Right lobe of liver (tissue), 6 donors: ENCODE results near the gene CRAT. TPM values are rescaled to one million over a fixed set of nuclear protein-coding genes. Genes with fewer than 3 reads are reported as not detected.

Source experiments
- ATAC-seq, 4 donors: fragments of 200-7000 bp; cut with Tn5 transposase; one replicate each; pipeline ENCODE4 v1.9.1; 2020; ENCODE audit warnings: mild to moderate bottlenecking in 4 of 4, moderate library complexity in 4 of 4
- DNase-seq, 3 donors: peaks; one replicate each; pipeline ENCODE4 v3.0.0-alpha.2; 2020
- H3K27ac ChIP-seq, 3 donors: fragments of 200-600 bp; one replicate each; pipeline ENCODE4 v1.8.0; 2022
- H3K27me3 ChIP-seq, 2 donors: fragments of 200-600 bp; one replicate each; pipeline ENCODE4 v1.8.0; 2022
- H3K36me3 ChIP-seq, 4 donors: fragments of 200-600 bp; sonication (generic) in 1 of 4; one replicate each; pipeline versions ENCODE4 v1.5.1 to v1.8.0; 2017 to 2022; ENCODE audit warnings: control low read depth in 1 of 4
- H3K4me1 ChIP-seq, 4 donors: fragments of 200-600 bp; sonication (generic) in 1 of 4; one replicate each; pipeline versions ENCODE4 v1.5.1 to v1.8.0; 2017 to 2022; ENCODE audit warnings: control low read depth in 1 of 4
- H3K4me3 ChIP-seq, 3 donors: fragments of 200-600 bp; one replicate each; pipeline ENCODE4 v1.8.0; 2022
- H3K9me3 ChIP-seq, 4 donors: fragments of 200-600 bp; sonication (generic) in 1 of 4; one replicate each; pipeline versions ENCODE4 v1.5.1 to v1.8.0; 2017 to 2022; ENCODE audit warnings: control low read depth in 1 of 4
- POLR2A ChIP-seq: fragments of 450-650 bp; IDR thresholded peaks from one replicate; pipeline ENCODE4 v1.6.1; 2017; ENCODE audit warnings: antibody characterized with exemption, mild to moderate bottlenecking
- WGBS: methylation state at CpG from one replicate; pipeline ENCODE4 v1.1.6; 2018; ENCODE audit warnings: low coverage, low lambda C conversion rate; ENCODE audit not compliant: insufficient coverage; ENCODE audit errors: missing lambda C conversion rate; 5-methylcytosine and 5-hydroxymethylcytosine counted together
- intact Hi-C, 2 donors: fragments of 100-400 bp; cut with DNase I; formaldehyde crosslinking; loops; one replicate each; pipeline versions ENCODE4 v1.11.2 to v1.14.1; 2022
- total RNA-seq, 6 experiments: library from RNA; depleted of rRNA in 2 of 6; stranded (reverse); fragments of >200 nt in 2 of 6; fragmentation: NEBNext Ultra II Directional in 3 of 6; extraction: Animal tissue kit (Norgen Biotek cat#: 25700) in 3 of 6; gene quantifications; one replicate each; pipeline versions ENCODE4 v1.1.0 to v1.2.4, GENCODE V29; 2016 to 2023
- TF ChIP-seq, protein P1 (sequence below), 4 donors: fragments of 200-600 bp in 3 of 4; fragments of 450-650 bp in 1 of 4; IDR thresholded peaks; one replicate each; pipeline versions ENCODE4 v1.5.1 to v1.8.0; 2016 to 2022; ENCODE audit warnings: antibody characterized with exemption in 4 of 4, mild to moderate bottlenecking in 2 of 4
- donor health status: DM: no; HTN: yes; CAD: no.
- donor health status: DM: no; HTN: no; CAD: no.
- donor health status: DM: no; HTN: no; CAD: no.
- donor health status: DM: no; HTN: yes; CAD: no.
- donor health status: DM: no; HTN: yes; CAD: no.

CRAT gene
- total RNA-seq, 6 experiments from 2014 or later = 86.1 to 146 (median 104) TPM

- intact Hi-C loops = no loop called here
- peak; percentile 69 for TF ChIP-seq POLR2A
- TF ChIP-seq, protein P1, sequence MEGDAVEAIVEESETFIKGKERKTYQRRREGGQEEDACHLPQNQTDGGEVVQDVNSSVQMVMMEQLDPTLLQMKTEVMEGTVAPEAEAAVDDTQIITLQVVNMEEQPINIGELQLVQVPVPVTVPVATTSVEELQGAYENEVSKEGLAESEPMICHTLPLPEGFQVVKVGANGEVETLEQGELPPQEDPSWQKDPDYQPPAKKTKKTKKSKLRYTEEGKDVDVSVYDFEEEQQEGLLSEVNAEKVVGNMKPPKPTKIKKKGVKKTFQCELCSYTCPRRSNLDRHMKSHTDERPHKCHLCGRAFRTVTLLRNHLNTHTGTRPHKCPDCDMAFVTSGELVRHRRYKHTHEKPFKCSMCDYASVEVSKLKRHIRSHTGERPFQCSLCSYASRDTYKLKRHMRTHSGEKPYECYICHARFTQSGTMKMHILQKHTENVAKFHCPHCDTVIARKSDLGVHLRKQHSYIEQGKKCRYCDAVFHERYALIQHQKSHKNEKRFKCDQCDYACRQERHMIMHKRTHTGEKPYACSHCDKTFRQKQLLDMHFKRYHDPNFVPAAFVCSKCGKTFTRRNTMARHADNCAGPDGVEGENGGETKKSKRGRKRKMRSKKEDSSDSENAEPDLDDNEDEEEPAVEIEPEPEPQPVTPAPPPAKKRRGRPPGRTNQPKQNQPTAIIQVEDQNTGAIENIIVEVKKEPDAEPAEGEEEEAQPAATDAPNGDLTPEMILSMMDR (IDR thresholded peaks at IDR 0.05) = no peak
- peaks cover 0 to 68% (median 27%) of the 10 kb centered on the region in 4 donors for H3K4me1 ChIP-seq
- peak within 1 kb of the TSS; percentile 83 to 93 (median 90) for H3K4me3 ChIP-seq
- ATAC-seq = peak; percentile 80 to 95 (median 88)
- no peaks in the 10 kb centered on the region for H3K9me3 ChIP-seq
- H3K36me3 ChIP-seq = peaks cover 0 to 10% (median 3%) of the 10 kb centered on the region in 4 donors
- DNase-seq = peak; percentile 99 to 100 (median 100)
- 0% methylated on average over 25 of the region's 70 CpGs for WGBS
- no peaks in the 10 kb centered on the region for H3K27me3 ChIP-seq
- peak within 1 kb of the TSS; percentile 48 to 78 (median 61) for H3K27ac ChIP-seq
Measured at GRCh38 chr9:129080601-129081387, 29.8 kb downstream of the CRAT start, which contains the start of gene DOLPP1. Gene DOLPP1 (plus strand): TSS chr9:129081111. CDS start chr9:129081132, 21 bp downstream.

DNA sequence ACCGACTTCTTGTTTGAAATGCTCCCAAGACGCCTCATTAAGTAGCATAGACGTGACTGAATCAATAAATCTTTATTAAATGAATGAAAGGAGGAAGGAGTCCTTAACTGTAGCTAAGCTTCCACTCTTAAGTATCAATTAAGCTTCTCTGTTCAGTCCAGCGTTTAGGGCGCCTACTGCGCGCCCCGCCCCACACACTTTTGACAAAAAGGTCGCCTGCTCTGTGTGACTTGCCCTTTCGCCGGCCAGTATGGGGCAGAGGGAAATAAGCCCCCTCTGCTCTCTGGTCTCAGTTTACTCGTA lies 30.3 kb downstream of the CRAT start:
- no peak for ATAC-seq
- H3K9me3 ChIP-seq = no peaks in the 10 kb centered on the region
- peaks cover 0 to 73% (median 27%) of the 10 kb centered on the region in 4 donors for H3K4me1 ChIP-seq
- H3K36me3 ChIP-seq = peaks cover 0 to 5% (median under 1%) of the 10 kb centered on the region in 4 donors
- H3K27ac ChIP-seq = peak overlapping the region in 2 of 3 donors; percentile 51 to 77
- peak overlapping the region; percentile 58 to 93 (median 83) for H3K4me3 ChIP-seq
- H3K27me3 ChIP-seq = no peaks in the 10 kb centered on the region
- intact Hi-C loops = no loop called here
- WGBS = 8% methylated on average over 3 of the region's 12 CpGs
- no peak for DNase-seq
- no peak for TF ChIP-seq POLR2A
- TF ChIP-seq, protein P1 (IDR thresholded peaks at IDR 0.05) = no peak

GRCh38 chr9:129079829-129080228 lies 30.8 kb downstream of the CRAT start:
- intact Hi-C loops = no loop called here
- DNase-seq (no peak), ATAC-seq (no peak)
- Histone ChIP-seq H3K27me3 (no peaks in the 10 kb centered on the region), H3K4me1 (peaks cover 0 to 73% (median 27%) of the 10 kb centered on the region in 4 donors), H3K27ac (peak overlapping the region in 1 of 3 donors; percentile 77), H3K9me3 (no peaks in the 10 kb centered on the region), H3K36me3 (peaks cover 0 to under 1% (median 0%) of the 10 kb centered on the region in 4 donors), H3K4me3 (peak overlapping the region in 2 of 3 donors; percentile 83 to 93)
- WGBS = 90% methylated on average over 9 of the region's 13 CpGs
- TF ChIP-seq, protein P1 (IDR thresholded peaks at IDR 0.05) = no peak
- no peak for TF ChIP-seq POLR2A

- Histone ChIP-seq H3K27me3 (no peaks in the 10 kb centered on the region), H3K4me3 (no peak overlapping the region), H3K27ac (peak overlapping the region in 2 of 3 donors; percentile 25 to 43), H3K9me3 (no peaks in the 10 kb centered on the region), H3K36me3 (no peaks in the 10 kb centered on the region), H3K4me1 (peaks cover 0 to 68% (median 23%) of the 10 kb centered on the region in 4 donors)
- intact Hi-C loops = no loop called here
- 31% methylated on average over 3 of the region's 18 CpGs for WGBS
- TF ChIP-seq, protein P1 (IDR thresholded peaks at IDR 0.05) = no peak
- TF ChIP-seq POLR2A = no peak
- peak in 1 of 3 donors; percentile 58 for DNase-seq
- no peak for ATAC-seq
Measured at GRCh38 chr9:129078691-129079503, 31.7 kb downstream of the CRAT start.
